Measurements from ENCODE around the gene GON7. TPM values are rescaled to one million over a fixed set of nuclear protein-coding genes. Genes with fewer than 3 reads are reported as not detected.

The GON7 gene
- 12.3 and 17.1 TPM in 2 replicates for total RNA-seq

DNA sequence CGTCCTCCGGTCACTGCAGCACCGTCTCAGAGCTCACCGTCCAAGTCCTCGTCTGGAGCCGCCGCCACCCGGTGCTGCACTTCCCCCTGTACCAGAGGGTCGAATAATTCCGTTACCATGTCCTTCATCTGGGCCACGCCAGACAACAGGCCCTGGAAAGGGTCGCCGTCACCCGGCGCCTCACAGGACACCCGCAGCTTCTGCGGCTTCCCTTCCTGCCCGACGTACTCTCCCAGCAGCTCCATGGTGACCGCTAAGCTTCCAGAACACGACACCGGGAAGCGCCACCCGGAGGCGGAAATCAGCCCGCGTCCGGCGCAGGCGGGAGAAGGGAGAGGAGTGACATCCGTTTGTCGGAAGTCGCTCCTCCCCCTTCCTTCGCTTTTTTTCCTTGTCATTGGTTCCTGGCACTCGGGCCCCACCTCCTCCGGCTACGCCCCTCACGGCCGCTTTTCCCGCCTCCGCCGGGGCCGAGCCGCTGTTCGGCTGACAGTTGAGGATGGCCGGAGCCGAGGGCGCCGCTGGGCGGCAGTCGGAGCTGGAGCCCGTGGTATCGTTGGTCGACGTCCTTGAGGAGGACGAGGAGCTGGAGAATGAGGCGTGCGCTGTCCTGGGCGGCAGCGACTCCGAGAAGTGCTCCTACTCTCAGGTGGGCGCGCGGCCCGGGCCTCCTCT lies at the start of gene GON7, which contains the start of gene UBR7:
GON7 (minus strand) TSS at position 273 of the 675 bp plus-strand sequence; CDS start at position 245, 28 bp downstream.
UBR7 (plus strand) TSS at position 464 of the 675 bp plus-strand sequence; CDS start at position 500, 36 bp downstream.

GRCh38 chr14:93184391-93185348 lies 22.2 kb downstream of the GON7 start, which contains the start of the genes LYSET and MOAP1:
Gene LYSET, plus strand, starts transcription at chr14:93185317. Its CDS starts 89 bp downstream, at chr14:93185406.
Gene MOAP1, minus strand, starts transcription at chr14:93184897. Its CDS starts 655 bp downstream, at chr14:93184242.

Other genes with a start within 250 kb of the GON7 start
- gene ITPK1, start 91.1 kb downstream of the GON7 start, total RNA-seq, result 58.5 and 75.2 TPM in 2 replicates
- gene MOAP1, start 22.2 kb downstream of the GON7 start, total RNA-seq, result 13.5 and 21.2 TPM in 2 replicates
- 8.7 and 11.3 TPM in 2 replicates for gene LYSET, start 21.7 kb downstream of the GON7 start, total RNA-seq
- 20.5 and 26.6 TPM in 2 replicates for gene UBR7, start 191 bp upstream of the GON7 start, total RNA-seq
- 12.8 and 22.1 TPM in 2 replicates for gene BTBD7, start 126.0 kb upstream of the GON7 start, total RNA-seq
- not detected in 2 replicates for gene COX8C, start 140.1 kb upstream of the GON7 start, total RNA-seq
- gene UNC79, start 223.9 kb upstream of the GON7 start, total RNA-seq, result not detected in 2 replicates